Thoracic aorta (tissue), 2 donors: Measurements from ENCODE around the gene SUN1. TPM values are rescaled to one million over a fixed set of nuclear protein-coding genes. Genes with fewer than 3 reads are reported as not detected.

Experiments
- ATAC-seq: fragments of 150-250 bp; one replicate; pipeline ENCODE4 v1.8.0; 2017; ENCODE audit warnings: low read depth; ENCODE audit not compliant: insufficient number of reproducible peaks, low FRiP score
- DNase-seq: peaks from one replicate; pipeline ENCODE4 v3.0.0-alpha.2; 2020; ENCODE audit warnings: low spot score
- H3K27ac ChIP-seq, 2 donors: fragments of 200-600 bp; sonication (generic); 1 replicate in 1 of 2; 2 replicates in 1 of 2; pipeline ENCODE4 v1.5.1; 2016; ENCODE audit warnings: mild to moderate bottlenecking in 2 of 2, moderate library complexity in 2 of 2
- H3K27me3 ChIP-seq: fragments of 200-600 bp; sonication (generic); replicated peaks from 2 replicates; pipeline ENCODE4 v1.6.0; 2016; ENCODE audit warnings: mild to moderate bottlenecking; ENCODE audit not compliant: insufficient read depth
- H3K36me3 ChIP-seq: fragments of 200-600 bp; sonication (generic); one replicate; pipeline ENCODE4 v1.5.1; 2016
- H3K4me1 ChIP-seq, 2 donors: fragments of 200-600 bp; sonication (generic); 1 replicate in 1 of 2; 2 replicates in 1 of 2; pipeline versions ENCODE4 v1.5.1 to v1.6.0; 2016; ENCODE audit warnings: low read depth in 2 of 2, mild to moderate bottlenecking in 1 of 2; ENCODE audit not compliant: control insufficient read depth in 1 of 2
- H3K4me3 ChIP-seq: fragments of 200-600 bp; sonication (generic); 2 replicates; pipeline ENCODE4 v1.5.1; 2016; ENCODE audit warnings: mild to moderate bottlenecking
- H3K9me3 ChIP-seq: fragments of 200-600 bp; sonication (generic); 2 replicates; pipeline ENCODE4 v1.5.1; 2016
- CTCF ChIP-seq: fragments of 200-600 bp; sonication (generic); IDR thresholded peaks from one replicate; pipeline ENCODE4 v1.5.1; 2019; ENCODE audit warnings: antibody characterized with exemption
- total RNA-seq, 2 donors: library from RNA; depleted of rRNA; stranded (reverse); fragments of >200 nt; gene quantifications; one replicate each; pipeline versions ENCODE4 v1.1.0 to v1.2.3, GENCODE V29; 2016

Gene SUN1
- total RNA-seq, 2 donors from 2014 or later = 205 to 319 TPM

- no peak for TF ChIP-seq CTCF
- H3K36me3 ChIP-seq = peaks cover 59% of the 10 kb centered on the region
- H3K4me1 ChIP-seq = no peaks in the 10 kb centered on the region
- no peak overlapping the region for H3K4me3 ChIP-seq
- H3K9me3 ChIP-seq = no peaks in the 10 kb centered on the region
- DNase-seq (no peak), ATAC-seq (no peak)
- H3K27ac ChIP-seq = no peak overlapping the region
- H3K27me3 ChIP-seq = no peaks in the 10 kb centered on the region
These were observed 62.7 kb downstream of the SUN1 start for GRCh38 chr7:894927-895450.

GRCh38 chr7:895451-896052 lies 63.3 kb downstream of the SUN1 start:
- Histone ChIP-seq H3K27me3 (no peaks in the 10 kb centered on the region), H3K9me3 (no peaks in the 10 kb centered on the region), H3K27ac (no peak overlapping the region), H3K36me3 (peaks cover 59% of the 10 kb centered on the region), H3K4me1 (no peaks in the 10 kb centered on the region), H3K4me3 (no peak overlapping the region)
- TF ChIP-seq CTCF = no peak
- ATAC-seq (no peak), DNase-seq (no peak)

GRCh38 chr7:896346-897075 lies 64.2 kb downstream of the SUN1 start:
- Histone ChIP-seq H3K4me3 (no peak overlapping the region), H3K27me3 (no peaks in the 10 kb centered on the region), H3K27ac (no peak overlapping the region), H3K4me1 (no peaks in the 10 kb centered on the region), H3K9me3 (no peaks in the 10 kb centered on the region), H3K36me3 (peaks cover 49% of the 10 kb centered on the region)
- no peak for ATAC-seq
- DNase-seq = no peak
- no peak for TF ChIP-seq CTCF

GRCh38 chr7:897086-897485 lies 64.8 kb downstream of the SUN1 start:
- TF ChIP-seq CTCF = no peak
- no peak for DNase-seq
- H3K9me3 ChIP-seq = no peaks in the 10 kb centered on the region
- no peaks in the 10 kb centered on the region for H3K27me3 ChIP-seq
- H3K36me3 ChIP-seq = peaks cover 43% of the 10 kb centered on the region
- no peak for ATAC-seq
- no peaks in the 10 kb centered on the region for H3K4me1 ChIP-seq
- H3K27ac ChIP-seq = no peak overlapping the region
- H3K4me3 ChIP-seq = no peak overlapping the region

- Histone ChIP-seq H3K4me3 (no peak overlapping the region), H3K9me3 (no peaks in the 10 kb centered on the region), H3K36me3 (peaks cover 40% of the 10 kb centered on the region), H3K27me3 (no peaks in the 10 kb centered on the region), H3K27ac (no peak overlapping the region), H3K4me1 (no peaks in the 10 kb centered on the region)
- TF ChIP-seq CTCF = no peak
- DNase-seq (no peak), ATAC-seq (no peak)
These were observed 65.6 kb downstream of the SUN1 start for GRCh38 chr7:897771-898376.
